K562 (cell line): ENCODE measurements around the gene COL16A1. TPM values are rescaled to one million over a fixed set of nuclear protein-coding genes. Genes with fewer than 3 reads are reported as not detected.

ENCODE experiments used
- ATAC-seq: fragments of 200-7000 bp; cut with Tn5 transposase; 3 replicates; pipeline ENCODE4 v1.9.1; 2020; ENCODE audit warnings: moderate library complexity
- BruUV-seq: library from RNA; stranded (reverse); fragments of 400-500 nt; replicated peaks from 2 replicates; lab custom pipeline; 2021; lab: Mats Ljungman, UMichigan
- CTCF ChIA-PET: fragments of 300-600 bp; formaldehyde crosslinking; extraction: SDS; loops from one replicate; lab custom pipeline; 2021; ENCODE audit warnings: low intra/inter-chr PET ratio; lab: Yijun Ruan, JAX
- POLR2A ChIA-PET: fragments of 300-600, 350-650 bp; sonication (Branson Sonifier 250); formaldehyde crosslinking; extraction: SDS; loops from one replicate; lab custom pipeline; 2021; ENCODE audit warnings: antibody characterized with exemption, inconsistent platforms; lab: Yijun Ruan, JAX
- DNase-seq, 4 experiments: peaks; one replicate each; pipeline versions ENCODE4 v3.0.0 to v3.0.0-alpha.2; 2011 to 2018; ENCODE audit warnings: low spot score in 3 of 4, mixed read lengths in 3 of 4; ENCODE audit errors: extremely low read depth in 1 of 4
- FAIRE-seq: peaks from 2 replicates; lab custom pipeline; 2011; peaks lifted over from hg19 to GRCh38; lab: Jason Lieb, UNC
- H2AFZ ChIP-seq: 2 replicates; pipeline ENCODE4 v1.6.0; 2011; ENCODE audit warnings: low read depth, low read length, control low read depth, inconsistent platforms
- H3K27ac ChIP-seq: fragments of 200-600 bp; 3 replicates; pipeline ENCODE4 v1.8.0; 2011; ENCODE audit warnings: low read depth, mild to moderate bottlenecking, control low read depth, inconsistent platforms, low read length, moderate library complexity, mixed read lengths; ENCODE audit errors: extremely low read depth
- H3K27me3 ChIP-seq, 2 experiments: fragments of 300-600 bp in 1 of 2; 2 replicates in 1 of 2; 3 replicates in 1 of 2; pipeline versions ENCODE4 v1.6.0 to v1.8.0; 2011; ENCODE audit warnings: inconsistent platforms in 2 of 2, low read length in 2 of 2, mild to moderate bottlenecking in 1 of 2, mixed read lengths in 1 of 2, moderate library complexity in 1 of 2; ENCODE audit not compliant: control insufficient read depth in 2 of 2, insufficient read depth in 2 of 2
- H3K36me3 ChIP-seq: fragments of 300-600 bp; 3 replicates; pipeline ENCODE4 v1.8.0; 2011; ENCODE audit warnings: mild to moderate bottlenecking, low read length, inconsistent platforms; ENCODE audit not compliant: control insufficient read depth, insufficient read depth
- H3K4me1 ChIP-seq, 2 experiments: fragments of 200-600 bp in 1 of 2; replicated peaks in 1 of 2; 2 replicates in 1 of 2; 3 replicates in 1 of 2; pipeline versions ENCODE4 v1.5.1 to v1.8.0; 2011; ENCODE audit warnings: inconsistent platforms in 2 of 2, low read length in 2 of 2, mild to moderate bottlenecking in 1 of 2, mixed read lengths in 1 of 2, moderate library complexity in 1 of 2; ENCODE audit not compliant: control insufficient read depth in 2 of 2, insufficient read depth in 2 of 2
- H3K4me2 ChIP-seq: 2 replicates; pipeline ENCODE4 v1.6.1; 2011; ENCODE audit warnings: low read length, control low read depth, inconsistent platforms, mixed read lengths; ENCODE audit not compliant: insufficient read depth
- H3K4me3 ChIP-seq: fragments of 200-600 bp; sonication (generic), shearing (Covaris generic); 2 replicates; pipeline ENCODE4 v1.5.1; 2016; ENCODE audit warnings: control low read depth, inconsistent platforms
- H3K79me2 ChIP-seq: fragments of 200-600 bp; 3 replicates; pipeline ENCODE4 v1.8.0; 2011; ENCODE audit warnings: low read length, inconsistent platforms; ENCODE audit not compliant: control insufficient read depth, insufficient read depth
- H3K9ac ChIP-seq, 2 experiments: 2 replicates each; pipeline versions ENCODE4 v1.6.0 to v1.6.1; 2011; ENCODE audit warnings: low read depth in 2 of 2, low read length in 2 of 2, control low read depth in 1 of 2, inconsistent platforms in 1 of 2, mild to moderate bottlenecking in 1 of 2, mixed read lengths in 1 of 2; ENCODE audit not compliant: insufficient read depth in 1 of 2
- H3K9me1 ChIP-seq: one replicate; pipeline ENCODE4 v1.6.0; 2011; ENCODE audit warnings: inconsistent platforms, mild to moderate bottlenecking, low read length, moderate library complexity; ENCODE audit not compliant: control insufficient read depth, insufficient read depth
- H3K9me3 ChIP-seq: replicated peaks from 2 replicates; pipeline ENCODE4 v1.5.1; 2011; ENCODE audit warnings: low read depth, low read length, inconsistent platforms; ENCODE audit not compliant: control insufficient read depth, insufficient read depth
- H4K20me1 ChIP-seq: replicated peaks from 2 replicates; pipeline ENCODE4 v1.6.1; 2011; ENCODE audit warnings: low read length, inconsistent platforms, mixed read lengths; ENCODE audit not compliant: control insufficient read depth, insufficient read depth
- GTF2E2 ChIP-seq: fragments of 200-800 bp; sonication (Bioruptor generic); IDR thresholded peaks from 2 replicates; pipeline ENCODE4 v1.6.1; 2016; ENCODE audit warnings: missing genetic modification characterization, missing compliant biosample characterization
- MBD2 ChIP-seq: sonication (generic); IDR thresholded peaks from 2 replicates; pipeline ENCODE4 v1.6.1; 2016; ENCODE audit warnings: low read depth, borderline replicate concordance
- MEF2A ChIP-seq: IDR thresholded peaks from 2 replicates; pipeline ENCODE4 v1.6.1; 2011; ENCODE audit warnings: low read depth, mild to moderate bottlenecking, low read length, moderate library complexity; ENCODE audit not compliant: control insufficient read depth
- NFATC3 ChIP-seq: fragments of 450-650 bp; IDR thresholded peaks from 2 replicates; pipeline ENCODE4 v1.6.1; 2017; ENCODE audit warnings: mild to moderate bottlenecking
- RB1 ChIP-seq: fragments of 450-650 bp; IDR thresholded peaks from 2 replicates; pipeline ENCODE4 v1.6.1; 2017; ENCODE audit warnings: low read depth, mild to moderate bottlenecking
- RBM25 ChIP-seq: fragments of 200-400 bp; formaldehyde crosslinking; IDR thresholded peaks from 2 replicates; pipeline ENCODE4 v1.6.1; 2018; ENCODE audit warnings: low read length, low read depth, moderate library complexity; ENCODE audit not compliant: severe bottlenecking
- SIN3B ChIP-seq: fragments of 450-650 bp; IDR thresholded peaks from 2 replicates; pipeline ENCODE4 v1.6.1; 2017; ENCODE audit warnings: low read depth, mild to moderate bottlenecking, moderate library complexity
- SP2 ChIP-seq: IDR thresholded peaks from 2 replicates; pipeline ENCODE4 v1.6.1; 2011; ENCODE audit warnings: mild to moderate bottlenecking, low read depth, low read length, moderate library complexity; ENCODE audit not compliant: poor library complexity, severe bottlenecking; ENCODE audit errors: extremely low read depth
- XRCC3 ChIP-seq: fragments of 450-650 bp; IDR thresholded peaks from 2 replicates; pipeline ENCODE4 v1.6.1; 2017; ENCODE audit warnings: mild to moderate bottlenecking, moderate library complexity
- ZNF134 ChIP-seq: fragments of 250-450 bp; sonication (Bioruptor Pico); conservative IDR thresholded peaks from 2 replicates; pipeline ENCODE4 v1.4.0; 2020
- ZNF174 ChIP-seq: fragments of 250-450 bp; sonication (Bioruptor Pico); IDR thresholded peaks from 2 replicates; pipeline ENCODE4 v1.4.0; 2020; ENCODE audit warnings: mild to moderate bottlenecking
- ZNF324 ChIP-seq: fragments of 250-450 bp; sonication (Bioruptor Pico); IDR thresholded peaks from 2 replicates; pipeline ENCODE4 v1.4.0; 2020; ENCODE audit warnings: mild to moderate bottlenecking
- ZNF584 ChIP-seq: fragments of 200-800 bp; sonication (Bioruptor generic); IDR thresholded peaks from 2 replicates; pipeline ENCODE4 v1.6.1; 2016; ENCODE audit warnings: low read depth, mild to moderate bottlenecking, missing genetic modification characterization, missing compliant biosample characterization
- ZNF764 ChIP-seq: fragments of 250-450 bp; sonication (Bioruptor Pico); IDR thresholded peaks from 2 replicates; pipeline ENCODE4 v1.4.0; 2020; ENCODE audit warnings: low read depth, mild to moderate bottlenecking, moderate library complexity
- WGBS: fragments of 100-300 bp; shearing (Covaris generic); methylation state at CpG from one replicate; pipeline ENCODE4 v1.1.6; 2016; ENCODE audit warnings: low coverage, mixed read lengths; ENCODE audit not compliant: insufficient coverage; ENCODE audit errors: missing lambda C conversion rate; 5-methylcytosine and 5-hydroxymethylcytosine counted together
- in situ Hi-C: fragments of 300-500 bp; cut with MboI; formaldehyde crosslinking; loops from 4 replicates; pipeline ENCODE4 v1.15.0; 2018; ENCODE audit warnings: inconsistent platforms, mixed read lengths
- intact Hi-C: fragments of 100-400 bp; cut with micrococcal nuclease; formaldehyde crosslinking; loops from 2 replicates; pipeline ENCODE4 v1.14.2; 2022
- polyA plus RNA-seq, 8 experiments: library from polyadenylated mRNA; depleted of rRNA in 4 of 8; stranded (reverse) in 5 of 8; unstranded in 3 of 8; fragments of >200 nt; fragmentation: Nextera tagmentation in 2 of 8; fragmentation: Illumina TruSeq in 1 of 8; extraction: Ambion mirVana in 2 of 8; extraction: Trizol in 1 of 8; gene quantifications; 2 replicates each; pipeline versions ENCODE4 v1.2.1 to v1.2.3, GENCODE V29; 2011 to 2014; ENCODE audit warnings: inconsistent platforms in 1 of 8, missing spikeins in 1 of 8
- total RNA-seq, 7 experiments: library from RNA; depleted of rRNA in 6 of 7; stranded (reverse); fragments of >200 nt in 6 of 7; fragmentation: Illumina TruSeq in 2 of 7; extraction: Trizol in 2 of 7; gene quantifications; 2 replicates each; pipeline versions ENCODE4 v1.2.1 to v1.2.3, GENCODE V29; 2011 to 2021; ENCODE audit warnings: low replicate concordance in 1 of 7
- TF ChIP-seq, protein P1 (sequence below): fragments of 250-450 bp; sonication (Bioruptor Pico); IDR thresholded peaks from 2 replicates; pipeline ENCODE4 v1.5.0; 2020; ENCODE audit warnings: mild to moderate bottlenecking
- TF ChIP-seq, protein P2 (sequence below): fragments of 250-450 bp; sonication (Bioruptor Pico); IDR thresholded peaks from 2 replicates; pipeline ENCODE4 v1.8.0; 2021; ENCODE audit warnings: mild to moderate bottlenecking, moderate library complexity
- TF ChIP-seq, protein P3 (sequence below): fragments of 250-450 bp; sonication (Bioruptor Pico); IDR thresholded peaks from 2 replicates; pipeline ENCODE4 v1.8.0; 2022; ENCODE audit warnings: inconsistent platforms
- TF ChIP-seq, protein P4 (sequence below): sonication (generic); formaldehyde crosslinking; IDR thresholded peaks from 2 replicates; pipeline ENCODE4 v1.8.1; 2023; ENCODE audit warnings: mild to moderate bottlenecking, missing genetic modification reagents

COL16A1 gene
- total and polyA plus RNA-seq, 9 of the 15 experiments (the other 6 are each of a cell fraction or from before 2014, with no cell fraction given), result 0.11 to 0.60 (median 0.11) TPM; not detected in 6

DNA sequence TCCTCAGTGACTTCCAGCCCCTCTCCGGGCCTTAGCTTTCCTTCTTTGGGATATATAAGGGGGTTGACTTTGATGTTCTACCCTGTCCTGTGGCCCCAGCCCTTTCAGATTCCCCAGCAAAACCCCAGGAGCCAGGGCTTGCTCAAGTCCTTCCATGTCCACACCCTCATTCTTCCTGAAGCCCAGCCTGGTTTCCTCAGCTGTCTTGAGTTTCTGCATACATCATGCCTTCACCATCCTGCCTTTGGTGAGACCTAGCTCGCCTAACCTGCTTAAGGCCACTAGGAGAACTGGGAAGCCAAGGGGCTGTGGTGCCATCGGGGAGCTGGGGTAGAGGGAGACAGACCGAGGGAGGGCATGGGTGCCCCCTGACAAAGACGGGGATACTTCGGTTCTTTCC is 42.0 kb downstream of the COL16A1 start:
- ATAC-seq (no peak), DNase-seq (no peak), FAIRE-seq (no peak)
- Histone ChIP-seq H3K9me1 (no peaks in the 10 kb centered on the region), H3K4me2 (no peak overlapping the region), H3K27ac (no peak overlapping the region), H3K4me1 (peaks cover 0 to 3% of the 10 kb centered on the region in 2 experiments; a peak in 1 of 5 replicates), H3K9me3 (no peaks in the 10 kb centered on the region), H3K79me2 (no peaks in the 10 kb centered on the region), H3K9ac (no peak overlapping the region), H3K27me3 (peaks cover 27 to 78% of the 10 kb centered on the region in 2 experiments; a peak in 4 of 5 replicates), H2AFZ (no peak overlapping the region), H3K4me3 (no peak overlapping the region), H4K20me1 (peaks cover 19% of the 10 kb centered on the region; the same call in 1 of the 2 replicates), H3K36me3 (no peaks in the 10 kb centered on the region)
- CTCF ChIA-PET, result no interaction called here
- POLR2A ChIA-PET, result interaction anchor here (1.4 to 2.0 kb wide), 2 partner anchors 11 to 18 kb away, joined by 7 to 11 read pairs; partner anchors contain the start of gene PEF1
- WGBS, result 1% methylated on average over 6 of the region's 6 CpGs
- in situ Hi-C loops (no loop called here), intact Hi-C loops (loop anchor here (2.0 to 5.0 kb wide), 3 partner anchors 43 to 750 kb away; partner anchors contain the start of gene COL16A1)
- TF ChIP-seq SIN3B (no peak), RBM25 (no peak), XRCC3 (no peak), NFATC3 (no peak), GTF2E2 (tag) (no peak), ZNF134 (CRISPR knock-in tag) (no peak), ZNF324 (CRISPR knock-in tag) (no peak), SP2 (no peak), MBD2 (no peak), RB1 (no peak), ZNF584 (CRISPR knock-in tag) (no peak), ZNF764 (CRISPR knock-in tag) (no peak), MEF2A (no peak), ZNF174 (CRISPR knock-in tag) (no peak)
- TF ChIP-seq, protein P1, sequence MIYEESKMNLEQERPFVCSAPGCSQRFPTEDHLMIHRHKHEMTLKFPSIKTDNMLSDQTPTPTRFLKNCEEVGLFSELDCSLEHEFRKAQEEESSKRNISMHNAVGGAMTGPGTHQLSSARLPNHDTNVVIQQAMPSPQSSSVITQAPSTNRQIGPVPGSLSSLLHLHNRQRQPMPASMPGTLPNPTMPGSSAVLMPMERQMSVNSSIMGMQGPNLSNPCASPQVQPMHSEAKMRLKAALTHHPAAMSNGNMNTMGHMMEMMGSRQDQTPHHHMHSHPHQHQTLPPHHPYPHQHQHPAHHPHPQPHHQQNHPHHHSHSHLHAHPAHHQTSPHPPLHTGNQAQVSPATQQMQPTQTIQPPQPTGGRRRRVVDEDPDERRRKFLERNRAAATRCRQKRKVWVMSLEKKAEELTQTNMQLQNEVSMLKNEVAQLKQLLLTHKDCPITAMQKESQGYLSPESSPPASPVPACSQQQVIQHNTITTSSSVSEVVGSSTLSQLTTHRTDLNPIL, result no peak
- TF ChIP-seq, protein P2, sequence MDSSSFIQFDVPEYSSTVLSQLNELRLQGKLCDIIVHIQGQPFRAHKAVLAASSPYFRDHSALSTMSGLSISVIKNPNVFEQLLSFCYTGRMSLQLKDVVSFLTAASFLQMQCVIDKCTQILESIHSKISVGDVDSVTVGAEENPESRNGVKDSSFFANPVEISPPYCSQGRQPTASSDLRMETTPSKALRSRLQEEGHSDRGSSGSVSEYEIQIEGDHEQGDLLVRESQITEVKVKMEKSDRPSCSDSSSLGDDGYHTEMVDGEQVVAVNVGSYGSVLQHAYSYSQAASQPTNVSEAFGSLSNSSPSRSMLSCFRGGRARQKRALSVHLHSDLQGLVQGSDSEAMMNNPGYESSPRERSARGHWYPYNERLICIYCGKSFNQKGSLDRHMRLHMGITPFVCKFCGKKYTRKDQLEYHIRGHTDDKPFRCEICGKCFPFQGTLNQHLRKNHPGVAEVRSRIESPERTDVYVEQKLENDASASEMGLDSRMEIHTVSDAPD (CRISPR knock-in tag), result no peak
- TF ChIP-seq, protein P3, sequence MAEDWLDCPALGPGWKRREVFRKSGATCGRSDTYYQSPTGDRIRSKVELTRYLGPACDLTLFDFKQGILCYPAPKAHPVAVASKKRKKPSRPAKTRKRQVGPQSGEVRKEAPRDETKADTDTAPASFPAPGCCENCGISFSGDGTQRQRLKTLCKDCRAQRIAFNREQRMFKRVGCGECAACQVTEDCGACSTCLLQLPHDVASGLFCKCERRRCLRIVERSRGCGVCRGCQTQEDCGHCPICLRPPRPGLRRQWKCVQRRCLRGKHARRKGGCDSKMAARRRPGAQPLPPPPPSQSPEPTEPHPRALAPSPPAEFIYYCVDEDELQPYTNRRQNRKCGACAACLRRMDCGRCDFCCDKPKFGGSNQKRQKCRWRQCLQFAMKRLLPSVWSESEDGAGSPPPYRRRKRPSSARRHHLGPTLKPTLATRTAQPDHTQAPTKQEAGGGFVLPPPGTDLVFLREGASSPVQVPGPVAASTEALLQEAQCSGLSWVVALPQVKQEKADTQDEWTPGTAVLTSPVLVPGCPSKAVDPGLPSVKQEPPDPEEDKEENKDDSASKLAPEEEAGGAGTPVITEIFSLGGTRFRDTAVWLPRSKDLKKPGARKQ (CRISPR knock-in tag), result no peak
- TF ChIP-seq, protein P4, sequence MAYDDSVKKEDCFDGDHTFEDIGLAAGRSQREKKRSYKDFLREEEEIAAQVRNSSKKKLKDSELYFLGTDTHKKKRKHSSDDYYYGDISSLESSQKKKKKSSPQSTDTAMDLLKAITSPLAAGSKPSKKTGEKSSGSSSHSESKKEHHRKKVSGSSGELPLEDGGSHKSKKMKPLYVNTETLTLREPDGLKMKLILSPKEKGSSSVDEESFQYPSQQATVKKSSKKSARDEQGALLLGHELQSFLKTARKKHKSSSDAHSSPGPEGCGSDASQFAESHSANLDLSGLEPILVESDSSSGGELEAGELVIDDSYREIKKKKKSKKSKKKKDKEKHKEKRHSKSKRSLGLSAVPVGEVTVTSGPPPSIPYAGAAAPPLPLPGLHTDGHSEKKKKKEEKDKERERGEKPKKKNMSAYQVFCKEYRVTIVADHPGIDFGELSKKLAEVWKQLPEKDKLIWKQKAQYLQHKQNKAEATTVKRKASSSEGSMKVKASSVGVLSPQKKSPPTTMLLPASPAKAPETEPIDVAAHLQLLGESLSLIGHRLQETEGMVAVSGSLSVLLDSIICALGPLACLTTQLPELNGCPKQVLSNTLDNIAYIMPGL, result no peak
- BruUV-seq, result no TSS peak
